Measurements from ENCODE around the gene GLRA1.
A peak's percentile ranks its signal among the peaks of the same experiment; 100 is the strongest.
"Not testable (repeated sequence)": the region's sequence is repeated elsewhere in the genome, so short reads cannot be mapped to it uniquely, and the experiment has no call there.

GLRA1 gene

GRCh38 chr5:151787817-151788216 lies 136.8 kb downstream of the GLRA1 start:
- no peak for DNase-seq
- Histone ChIP-seq H3K4me3 (ENCODE audit: insufficient read depth, low read depth, low read length, poor library complexity, severe bottlenecking) (no peak overlapping the region), H3K27me3 (replicated peaks; ENCODE audit: control insufficient read depth, insufficient read depth, low read length, poor library complexity, severe bottlenecking) (no peaks in the 10 kb centered on the region), H3K4me1 (ENCODE audit: control insufficient read depth, insufficient read depth, low read length, poor library complexity, severe bottlenecking) (peaks cover 4% of the 10 kb centered on the region), H3K9me3 (ENCODE audit: control insufficient read depth, low read length) (no peaks in the 10 kb centered on the region), H3K27ac (ENCODE audit: insufficient read depth, low read length, poor library complexity, severe bottlenecking) (no peak overlapping the region), H3K36me3 (ENCODE audit: control insufficient read depth, insufficient read depth, low read length) (peaks cover 58% of the 10 kb centered on the region)

- Histone ChIP-seq H3K27me3 (replicated peaks; ENCODE audit: control insufficient read depth, insufficient read depth, low read length, poor library complexity, severe bottlenecking) (no peaks in the 10 kb centered on the region), H3K27ac (ENCODE audit: insufficient read depth, low read length, poor library complexity, severe bottlenecking) (no peak overlapping the region), H3K4me3 (ENCODE audit: insufficient read depth, low read depth, low read length, poor library complexity, severe bottlenecking) (no peak overlapping the region), H3K9me3 (ENCODE audit: control insufficient read depth, low read length) (no peaks in the 10 kb centered on the region), H3K36me3 (ENCODE audit: control insufficient read depth, insufficient read depth, low read length) (peaks cover 44% of the 10 kb centered on the region), H3K4me1 (ENCODE audit: control insufficient read depth, insufficient read depth, low read length, poor library complexity, severe bottlenecking) (peaks cover 8% of the 10 kb centered on the region)
- no peak for DNase-seq
Observed at GRCh38 chr5:151786468-151786867, 138.2 kb downstream of the GLRA1 start.

- H3K27me3 ChIP-seq (replicated peaks; ENCODE audit: control insufficient read depth, insufficient read depth, low read length, poor library complexity, severe bottlenecking) = no peaks in the 10 kb centered on the region
- no peaks in the 10 kb centered on the region for H3K9me3 ChIP-seq (ENCODE audit: control insufficient read depth, low read length)
- H3K36me3 ChIP-seq (ENCODE audit: control insufficient read depth, insufficient read depth, low read length) = peaks cover 22% of the 10 kb centered on the region
- H3K27ac ChIP-seq (ENCODE audit: insufficient read depth, low read length, poor library complexity, severe bottlenecking) = no peak overlapping the region
- no peak for DNase-seq
- no peak overlapping the region for H3K4me3 ChIP-seq (ENCODE audit: insufficient read depth, low read depth, low read length, poor library complexity, severe bottlenecking)
- H3K4me1 ChIP-seq (ENCODE audit: control insufficient read depth, insufficient read depth, low read length, poor library complexity, severe bottlenecking) = peaks cover 20% of the 10 kb centered on the region
Observed at GRCh38 chr5:151784141-151784540, 140.5 kb downstream of the GLRA1 start.

GRCh38 chr5:151783664-151784063 lies 141.0 kb downstream of the GLRA1 start:
- H3K4me1 ChIP-seq (ENCODE audit: control insufficient read depth, insufficient read depth, low read length, poor library complexity, severe bottlenecking) = peaks cover 24% of the 10 kb centered on the region
- peaks cover 18% of the 10 kb centered on the region for H3K36me3 ChIP-seq (ENCODE audit: control insufficient read depth, insufficient read depth, low read length)
- H3K27ac ChIP-seq (ENCODE audit: insufficient read depth, low read length, poor library complexity, severe bottlenecking); H3K27me3 ChIP-seq (replicated peaks; ENCODE audit: control insufficient read depth, insufficient read depth, low read length, poor library complexity, severe bottlenecking); DNase-seq; H3K9me3 ChIP-seq (ENCODE audit: control insufficient read depth, low read length); H3K4me3 ChIP-seq (ENCODE audit: insufficient read depth, low read depth, low read length, poor library complexity, severe bottlenecking): not testable (repeated sequence)

GRCh38 chr5:151781201-151781600 lies 143.4 kb downstream of the GLRA1 start:
- H3K27me3 ChIP-seq (replicated peaks; ENCODE audit: control insufficient read depth, insufficient read depth, low read length, poor library complexity, severe bottlenecking) = no peaks in the 10 kb centered on the region
- no peaks in the 10 kb centered on the region for H3K9me3 ChIP-seq (ENCODE audit: control insufficient read depth, low read length)
- DNase-seq = no peak
- H3K4me3 ChIP-seq (ENCODE audit: insufficient read depth, low read depth, low read length, poor library complexity, severe bottlenecking) = no peak overlapping the region
- H3K4me1 ChIP-seq (ENCODE audit: control insufficient read depth, insufficient read depth, low read length, poor library complexity, severe bottlenecking) = peaks cover 32% of the 10 kb centered on the region
- no peak overlapping the region for H3K27ac ChIP-seq (ENCODE audit: insufficient read depth, low read length, poor library complexity, severe bottlenecking)
- peaks cover 13% of the 10 kb centered on the region for H3K36me3 ChIP-seq (ENCODE audit: control insufficient read depth, insufficient read depth, low read length)

- Histone ChIP-seq H3K27ac (ENCODE audit: insufficient read depth, low read length, poor library complexity, severe bottlenecking) (no peak overlapping the region), H3K36me3 (ENCODE audit: control insufficient read depth, insufficient read depth, low read length) (peaks cover 13% of the 10 kb centered on the region), H3K9me3 (ENCODE audit: control insufficient read depth, low read length) (no peaks in the 10 kb centered on the region), H3K4me1 (ENCODE audit: control insufficient read depth, insufficient read depth, low read length, poor library complexity, severe bottlenecking) (peaks cover 34% of the 10 kb centered on the region), H3K27me3 (replicated peaks; ENCODE audit: control insufficient read depth, insufficient read depth, low read length, poor library complexity, severe bottlenecking) (no peaks in the 10 kb centered on the region), H3K4me3 (ENCODE audit: insufficient read depth, low read depth, low read length, poor library complexity, severe bottlenecking) (no peak overlapping the region)
- no peak for DNase-seq
Observed at GRCh38 chr5:151780348-151780747, 144.3 kb downstream of the GLRA1 start.

- Histone ChIP-seq H3K4me3 (ENCODE audit: insufficient read depth, low read depth, low read length, poor library complexity, severe bottlenecking) (no peak overlapping the region), H3K27me3 (replicated peaks; ENCODE audit: control insufficient read depth, insufficient read depth, low read length, poor library complexity, severe bottlenecking) (no peaks in the 10 kb centered on the region), H3K27ac (ENCODE audit: insufficient read depth, low read length, poor library complexity, severe bottlenecking) (no peak overlapping the region), H3K4me1 (ENCODE audit: control insufficient read depth, insufficient read depth, low read length, poor library complexity, severe bottlenecking) (peaks cover 42% of the 10 kb centered on the region), H3K36me3 (ENCODE audit: control insufficient read depth, insufficient read depth, low read length) (peaks cover 13% of the 10 kb centered on the region), H3K9me3 (ENCODE audit: control insufficient read depth, low read length) (no peaks in the 10 kb centered on the region)
- DNase-seq = no peak
Observed at GRCh38 chr5:151779531-151780125, 145.0 kb downstream of the GLRA1 start.

GRCh38 chr5:151775025-151775606 lies 149.5 kb downstream of the GLRA1 start:
- H3K4me1 ChIP-seq (ENCODE audit: control insufficient read depth, insufficient read depth, low read length, poor library complexity, severe bottlenecking) = peaks cover 38% of the 10 kb centered on the region
- H3K4me3 ChIP-seq (ENCODE audit: insufficient read depth, low read depth, low read length, poor library complexity, severe bottlenecking) = no peak overlapping the region
- no peak for DNase-seq
- no peak overlapping the region for H3K27ac ChIP-seq (ENCODE audit: insufficient read depth, low read length, poor library complexity, severe bottlenecking)
- H3K36me3 ChIP-seq (ENCODE audit: control insufficient read depth, insufficient read depth, low read length) = peaks cover 13% of the 10 kb centered on the region
- H3K9me3 ChIP-seq (ENCODE audit: control insufficient read depth, low read length) = no peaks in the 10 kb centered on the region
- no peaks in the 10 kb centered on the region for H3K27me3 ChIP-seq (replicated peaks; ENCODE audit: control insufficient read depth, insufficient read depth, low read length, poor library complexity, severe bottlenecking)

GRCh38 chr5:151773951-151774350 lies 150.7 kb downstream of the GLRA1 start:
- Histone ChIP-seq H3K4me1 (ENCODE audit: control insufficient read depth, insufficient read depth, low read length, poor library complexity, severe bottlenecking) (peaks cover 35% of the 10 kb centered on the region), H3K27ac (ENCODE audit: insufficient read depth, low read length, poor library complexity, severe bottlenecking) (peak overlapping the region; percentile 69), H3K4me3 (ENCODE audit: insufficient read depth, low read depth, low read length, poor library complexity, severe bottlenecking) (peak overlapping the region; percentile 76), H3K36me3 (ENCODE audit: control insufficient read depth, insufficient read depth, low read length) (peaks cover 13% of the 10 kb centered on the region), H3K9me3 (ENCODE audit: control insufficient read depth, low read length) (no peaks in the 10 kb centered on the region), H3K27me3 (replicated peaks; ENCODE audit: control insufficient read depth, insufficient read depth, low read length, poor library complexity, severe bottlenecking) (no peaks in the 10 kb centered on the region)
- no peak for DNase-seq

GRCh38 chr5:151772846-151773561 lies 151.6 kb downstream of the GLRA1 start:
- peak overlapping the region; percentile 69 for H3K27ac ChIP-seq (ENCODE audit: insufficient read depth, low read length, poor library complexity, severe bottlenecking)
- H3K4me3 ChIP-seq (ENCODE audit: insufficient read depth, low read depth, low read length, poor library complexity, severe bottlenecking) = peak overlapping the region; percentile 76
- H3K36me3 ChIP-seq (ENCODE audit: control insufficient read depth, insufficient read depth, low read length) = peaks cover 9% of the 10 kb centered on the region
- H3K4me1 ChIP-seq (ENCODE audit: control insufficient read depth, insufficient read depth, low read length, poor library complexity, severe bottlenecking) = peaks cover 27% of the 10 kb centered on the region
- DNase-seq = peak in 1 of 3 donors; percentile 19
- H3K27me3 ChIP-seq (replicated peaks; ENCODE audit: control insufficient read depth, insufficient read depth, low read length, poor library complexity, severe bottlenecking) = no peaks in the 10 kb centered on the region
- H3K9me3 ChIP-seq (ENCODE audit: control insufficient read depth, low read length) = no peaks in the 10 kb centered on the region

All from effector memory CD4-positive, alpha-beta T cell (primary cell).